HG03097 (cell line): ENCODE results near the gene OSBPL6.
"Not testable (repeated sequence)": the region's sequence is repeated elsewhere in the genome, so short reads cannot be mapped to it uniquely, and the experiment has no call there.

ENCODE experiments used
- ATAC-seq: cut with Tn5 transposase; IDR thresholded peaks from one replicate; pipeline ENCODE4 v1.9.1; 2021; ENCODE audit not compliant: unreplicated experiment, low FRiP score

OSBPL6 gene

GRCh38 chr2:178388287-178388686, 194.0 kb downstream of the OSBPL6 start:
- no peak for ATAC-seq

GRCh38 chr2:178391701-178392100, 197.4 kb downstream of the OSBPL6 start:
- no peak for ATAC-seq

- ATAC-seq = no peak
Observed at GRCh38 chr2:178392215-178392614, 197.9 kb downstream of the OSBPL6 start.

- ATAC-seq = no peak
Observed at GRCh38 chr2:178394859-178395258, 200.5 kb downstream of the OSBPL6 start.

- no peak for ATAC-seq
Observed at GRCh38 chr2:178395295-178395694, 201.0 kb downstream of the OSBPL6 start.

GRCh38 chr2:178395941-178396570, 201.7 kb downstream of the OSBPL6 start:
- ATAC-seq = no peak

GRCh38 chr2:178397002-178397605, 202.8 kb downstream of the OSBPL6 start:
- peak; percentile 79 for ATAC-seq

GRCh38 chr2:178401994-178402437, 207.7 kb downstream of the OSBPL6 start:
- ATAC-seq = no peak

- ATAC-seq = peak; percentile 36
Observed at GRCh38 chr2:178403671-178404306, 209.5 kb downstream of the OSBPL6 start.

- peak; percentile 99 for ATAC-seq
Observed at GRCh38 chr2:178404368-178404767, 210.1 kb downstream of the OSBPL6 start.

- ATAC-seq = no peak
Observed at GRCh38 chr2:178409261-178409660, 214.9 kb downstream of the OSBPL6 start.

GRCh38 chr2:178412047-178412446, 217.7 kb downstream of the OSBPL6 start:
- ATAC-seq = no peak

GRCh38 chr2:178412453-178412852, 218.1 kb downstream of the OSBPL6 start:
- ATAC-seq = not testable (repeated sequence)

- peak; percentile 63 for ATAC-seq
Observed at GRCh38 chr2:178413472-178414265, 219.4 kb downstream of the OSBPL6 start.

- peak; percentile 85 for ATAC-seq
Observed at GRCh38 chr2:178414266-178415247, 220.2 kb downstream of the OSBPL6 start.

- ATAC-seq = no peak
Observed at GRCh38 chr2:178415979-178416378, 221.7 kb downstream of the OSBPL6 start.

- ATAC-seq = no peak
Observed at GRCh38 chr2:178417916-178418315, 223.6 kb downstream of the OSBPL6 start.

GRCh38 chr2:178418426-178418825, 224.1 kb downstream of the OSBPL6 start:
- no peak for ATAC-seq

- ATAC-seq = no peak
Observed at GRCh38 chr2:178419123-178419522, 224.8 kb downstream of the OSBPL6 start.

- no peak for ATAC-seq
Observed at GRCh38 chr2:178420463-178420999, 226.2 kb downstream of the OSBPL6 start.
